Suprapubic skin (tissue), 3 donors: ENCODE measurements around the gene CDC42EP5.
"Not testable (repeated sequence)": the region's sequence is repeated elsewhere in the genome, so short reads cannot be mapped to it uniquely, and the experiment has no call there.

Experiments
- POLR2A ChIP-seq, 2 donors: fragments of 450-650 bp; IDR thresholded peaks; one replicate each; pipeline ENCODE4 v1.6.1; 2017; ENCODE audit warnings: antibody characterized with exemption in 2 of 2, mild to moderate bottlenecking in 2 of 2, moderate library complexity in 2 of 2
- TF ChIP-seq, protein P1 (sequence below), 2 donors: fragments of 200-600 bp in 1 of 2; fragments of 450-650 bp in 1 of 2; sonication (generic) in 1 of 2; IDR thresholded peaks; one replicate each; pipeline ENCODE4 v1.5.1; 2016 to 2019; ENCODE audit warnings: antibody characterized with exemption in 2 of 2, mild to moderate bottlenecking in 1 of 2, moderate library complexity in 1 of 2

DNA sequence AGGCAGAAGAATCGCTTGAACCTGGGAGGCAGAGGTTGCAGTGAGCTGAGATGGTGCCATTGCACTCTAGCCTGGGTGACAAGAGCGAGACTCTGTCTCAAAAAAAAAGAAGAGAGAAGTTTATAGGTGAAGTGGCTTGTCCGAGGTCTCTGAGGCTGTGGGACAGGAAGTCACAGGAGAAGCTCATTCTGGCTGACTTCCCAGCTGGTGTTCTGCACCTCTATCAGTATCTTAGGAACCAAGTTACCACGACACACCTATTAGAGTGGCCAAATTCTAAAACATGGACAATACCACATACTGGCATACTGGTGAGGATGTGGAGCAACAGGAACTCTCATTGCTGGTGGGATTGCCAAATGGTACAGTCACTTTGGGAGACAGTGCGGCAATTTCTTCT is 22.2 kb upstream of the CDC42EP5 start:
- TF ChIP-seq, protein P1, sequence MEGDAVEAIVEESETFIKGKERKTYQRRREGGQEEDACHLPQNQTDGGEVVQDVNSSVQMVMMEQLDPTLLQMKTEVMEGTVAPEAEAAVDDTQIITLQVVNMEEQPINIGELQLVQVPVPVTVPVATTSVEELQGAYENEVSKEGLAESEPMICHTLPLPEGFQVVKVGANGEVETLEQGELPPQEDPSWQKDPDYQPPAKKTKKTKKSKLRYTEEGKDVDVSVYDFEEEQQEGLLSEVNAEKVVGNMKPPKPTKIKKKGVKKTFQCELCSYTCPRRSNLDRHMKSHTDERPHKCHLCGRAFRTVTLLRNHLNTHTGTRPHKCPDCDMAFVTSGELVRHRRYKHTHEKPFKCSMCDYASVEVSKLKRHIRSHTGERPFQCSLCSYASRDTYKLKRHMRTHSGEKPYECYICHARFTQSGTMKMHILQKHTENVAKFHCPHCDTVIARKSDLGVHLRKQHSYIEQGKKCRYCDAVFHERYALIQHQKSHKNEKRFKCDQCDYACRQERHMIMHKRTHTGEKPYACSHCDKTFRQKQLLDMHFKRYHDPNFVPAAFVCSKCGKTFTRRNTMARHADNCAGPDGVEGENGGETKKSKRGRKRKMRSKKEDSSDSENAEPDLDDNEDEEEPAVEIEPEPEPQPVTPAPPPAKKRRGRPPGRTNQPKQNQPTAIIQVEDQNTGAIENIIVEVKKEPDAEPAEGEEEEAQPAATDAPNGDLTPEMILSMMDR (IDR thresholded peaks at IDR 0.05), result not testable (repeated sequence)
- not testable (repeated sequence) for TF ChIP-seq POLR2A (IDR thresholded peaks at IDR 0.05)
